Forelimb muscle (tissue), 1 donor: ENCODE measurements around the gene PGAM4. TPM values are rescaled to one million over a fixed set of nuclear protein-coding genes. Genes with fewer than 3 reads are reported as not detected.
"Not testable (repeated sequence)": the region's sequence is repeated elsewhere in the genome, so short reads cannot be mapped to it uniquely, and the experiment has no call there.

Experiments
- DNase-seq: peaks from one replicate; pipeline ENCODE4 v3.0.0-alpha.2; 2013; ENCODE audit warnings: low read depth
- polyA plus RNA-seq: library from polyadenylated mRNA; unstranded; fragments of 120-200 nt; gene quantifications from one replicate; pipeline ENCODE4 v1.2.1, GENCODE V29; 2013; ENCODE audit not compliant: insufficient read length

The PGAM4 gene
- polyA plus RNA-seq, result not detected

GRCh38 chrX:77969538-77969937 is at the start of gene PGAM4:
Gene PGAM4 (minus strand): TSS chrX:77969638. CDS start chrX:77969638, 0 bp downstream.
- DNase-seq, result no peak

GRCh38 chrX:78011846-78012245 is 42.4 kb upstream of the PGAM4 start:
- no peak for DNase-seq

DNA sequence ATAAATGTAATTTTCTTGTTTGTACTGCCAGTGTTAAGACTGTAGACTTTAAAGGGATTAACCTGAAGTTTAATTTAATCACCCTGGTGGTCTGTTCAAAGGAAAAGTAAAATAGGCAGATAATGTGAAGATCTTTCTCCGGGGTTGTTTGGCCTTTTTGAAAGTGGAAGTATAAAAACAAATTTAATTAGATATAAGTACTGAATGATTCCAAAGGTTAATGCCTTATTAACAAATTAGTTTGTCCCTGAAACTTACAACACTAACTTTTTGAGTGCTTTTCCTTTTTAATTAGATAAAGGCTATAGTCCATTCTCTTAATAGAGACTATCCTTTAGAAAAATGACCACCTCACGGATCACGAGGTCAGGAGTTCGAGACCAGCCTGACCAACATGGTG is 10.4 kb upstream of the PGAM4 start:
- no peak for DNase-seq

- DNase-seq, result no peak
These were observed 8.1 kb upstream of the PGAM4 start for GRCh38 chrX:77977518-77977917.

DNA sequence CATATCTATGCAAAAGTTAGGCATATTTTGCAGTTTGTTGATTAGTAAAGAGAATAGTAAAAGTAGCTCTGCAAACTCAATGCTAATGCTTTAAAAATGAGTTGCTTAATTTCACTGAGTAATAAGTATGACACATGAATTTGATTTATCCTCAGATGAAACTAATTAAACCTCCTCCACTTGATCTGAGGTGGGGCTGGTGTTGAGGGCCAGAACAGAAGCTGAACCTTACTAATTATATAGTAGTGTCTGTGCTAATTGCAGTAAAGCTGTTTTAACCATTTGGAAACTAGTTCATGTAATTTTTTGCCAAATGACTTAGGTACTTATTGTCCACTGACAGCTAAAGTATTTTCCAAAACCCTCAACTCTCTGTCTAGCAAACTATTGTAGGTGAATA is 7.7 kb upstream of the PGAM4 start:
- DNase-seq, result no peak

DNA sequence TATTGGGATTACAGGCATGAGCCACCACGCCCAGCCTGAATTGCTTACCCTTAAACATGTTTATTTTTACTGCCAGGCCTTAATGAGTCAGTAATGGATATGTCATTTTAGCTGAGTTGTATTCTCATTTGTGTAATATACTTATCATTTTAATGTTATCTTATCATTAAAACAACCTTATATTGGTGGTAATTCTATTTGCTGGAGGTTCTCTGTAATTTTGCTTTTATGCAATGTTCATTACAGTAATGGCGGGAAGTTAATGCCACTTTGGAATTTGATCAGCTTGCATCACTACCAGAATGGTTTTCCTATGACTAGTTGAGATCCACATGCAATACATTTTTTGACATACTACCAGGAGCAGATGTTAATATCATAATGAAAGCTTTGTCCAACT is 6.3 kb upstream of the PGAM4 start:
- no peak for DNase-seq

GRCh38 chrX:77967631-77968030 is 1.8 kb downstream of the PGAM4 start:
- DNase-seq, result no peak

GRCh38 chrX:77966361-77966760 is 3.1 kb downstream of the PGAM4 start:
- no peak for DNase-seq

- no peak for DNase-seq
These were observed 7.2 kb downstream of the PGAM4 start for GRCh38 chrX:77962068-77962902.

DNA sequence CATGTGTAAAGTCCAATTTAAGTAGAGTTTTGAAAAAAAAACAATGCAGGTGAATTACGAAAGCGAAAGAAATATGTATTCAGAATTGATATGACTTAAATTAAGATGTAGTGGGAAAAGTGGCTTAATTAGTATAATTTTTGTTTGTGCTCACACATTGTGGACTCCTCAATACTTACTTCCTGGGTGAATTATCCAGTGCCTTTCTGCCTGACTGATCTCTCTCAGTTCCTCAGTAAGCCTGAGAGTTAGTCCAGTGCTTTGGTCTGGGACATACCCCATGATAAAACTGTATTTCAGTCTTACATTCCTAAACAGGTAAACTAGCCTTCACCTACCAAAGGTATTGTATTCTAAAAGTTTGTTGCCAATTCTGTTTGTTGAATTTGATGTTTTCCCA is 8.4 kb downstream of the PGAM4 start:
- DNase-seq, result no peak

- no peak for DNase-seq
These were observed 8.9 kb downstream of the PGAM4 start for GRCh38 chrX:77960567-77960966.

DNA sequence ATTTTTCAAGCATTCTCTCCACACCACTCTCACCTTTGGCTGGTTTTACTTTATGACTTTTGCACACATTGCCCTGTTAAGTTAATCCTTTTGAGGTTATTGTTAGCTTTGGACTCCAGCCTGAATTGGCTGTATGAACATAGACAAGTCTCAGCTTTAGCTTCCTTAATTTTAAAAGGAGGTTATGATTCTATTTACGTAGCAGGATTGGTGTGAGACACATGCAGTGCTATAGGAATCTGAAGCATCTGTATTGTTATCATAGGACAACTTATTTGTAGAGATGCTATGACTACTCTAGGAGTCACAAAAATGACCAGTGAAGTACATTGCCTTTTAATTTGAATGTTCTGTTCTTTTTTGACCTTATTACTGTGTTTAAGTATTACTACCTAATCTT is 15.7 kb downstream of the PGAM4 start:
- no peak for DNase-seq

DNA sequence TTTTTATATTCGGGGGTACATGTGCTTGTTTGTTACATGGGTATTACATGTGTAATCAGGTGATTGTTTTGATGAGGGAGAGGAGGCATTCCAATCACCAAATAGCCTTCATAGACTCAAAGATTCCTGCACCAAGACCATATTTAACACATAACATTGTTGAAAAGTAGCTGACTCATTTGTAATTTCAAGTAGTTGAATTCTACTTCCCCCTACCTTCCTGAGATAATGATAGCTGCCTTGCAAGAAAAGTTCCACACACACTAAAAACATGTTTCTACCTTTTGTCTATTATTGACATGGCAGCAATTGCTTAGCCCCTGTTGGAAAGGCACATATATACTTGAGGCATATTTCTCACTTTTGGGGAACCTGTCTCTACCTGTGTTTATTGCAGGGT is 16.1 kb downstream of the PGAM4 start:
- DNase-seq, result no peak

DNA sequence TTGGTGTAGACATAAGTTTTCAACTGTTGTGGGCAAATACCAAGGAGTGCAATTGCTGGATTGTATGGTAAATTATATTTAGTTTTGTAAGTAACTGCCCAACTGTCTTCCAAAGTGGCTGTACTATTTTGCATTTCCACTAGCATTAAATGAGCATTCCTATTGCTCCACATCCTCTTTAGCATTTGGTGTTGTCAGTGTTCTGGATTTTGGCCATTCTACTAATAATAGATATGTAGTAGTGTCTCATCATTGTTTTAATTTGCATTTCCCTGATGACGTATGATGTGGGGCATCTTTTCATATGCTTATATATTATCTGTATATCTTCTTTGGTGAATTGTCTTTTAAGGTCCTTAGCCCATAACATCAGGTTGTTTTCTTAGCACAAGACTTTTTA is 17.3 kb downstream of the PGAM4 start:
- DNase-seq, result no peak

DNA sequence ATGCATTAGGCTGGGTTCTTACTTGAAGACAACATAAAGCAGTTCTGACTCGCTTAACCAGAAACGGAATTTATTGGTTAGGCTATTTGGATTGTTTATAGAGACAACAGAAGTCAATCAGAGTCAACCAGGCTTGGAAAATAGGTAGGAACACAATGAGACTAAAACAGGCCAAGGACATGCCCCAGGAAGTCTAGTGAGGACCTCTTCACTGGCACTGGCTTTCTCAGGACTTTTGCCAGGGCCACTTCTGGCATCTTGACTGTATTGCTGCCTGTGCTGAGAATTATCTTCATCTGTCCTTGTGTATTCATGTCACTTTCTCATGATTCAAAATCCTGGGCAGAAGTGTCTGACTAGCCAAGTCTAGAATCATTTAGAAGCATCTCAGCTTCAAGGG is 19.6 kb downstream of the PGAM4 start:
- no peak for DNase-seq

DNA sequence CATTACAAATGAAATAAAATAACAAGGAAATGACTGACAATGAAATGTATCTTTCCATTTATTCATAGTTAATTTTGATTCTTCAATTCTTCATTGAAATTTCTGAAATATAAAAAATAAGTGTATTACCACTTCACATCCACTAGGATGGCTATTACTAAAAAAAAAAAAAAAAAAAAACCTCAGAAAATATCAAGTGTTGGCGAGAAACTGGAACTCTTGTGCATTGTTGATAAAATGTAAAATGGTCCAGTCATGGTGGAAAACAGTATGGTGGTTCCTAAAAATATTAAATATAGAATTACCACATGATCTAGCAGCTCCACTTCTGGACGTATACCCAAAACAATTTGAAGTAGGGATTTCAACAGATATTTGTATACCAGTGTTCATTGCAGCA is 22.9 kb downstream of the PGAM4 start:
- no peak for DNase-seq

- DNase-seq, result no peak
These were observed 23.4 kb downstream of the PGAM4 start for GRCh38 chrX:77945910-77946545.

DNA sequence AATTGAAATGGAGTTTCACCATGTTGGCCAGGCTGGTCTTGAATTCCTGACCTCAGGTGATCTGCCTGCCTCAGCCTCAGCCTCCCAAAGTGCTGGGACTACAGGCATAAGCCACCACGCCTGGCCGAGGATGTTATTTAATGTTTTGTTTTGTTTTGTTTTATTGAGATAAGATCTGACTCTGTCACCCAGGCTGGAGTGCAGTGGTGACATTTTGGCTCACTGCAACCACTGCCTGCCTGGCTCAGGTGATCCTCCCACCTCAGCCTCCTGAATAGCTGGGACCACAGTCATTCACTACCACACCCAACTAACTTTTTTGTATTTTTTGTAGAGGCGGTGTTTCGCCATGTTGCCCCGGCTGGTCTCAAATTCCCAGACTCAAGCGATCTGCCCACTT is 24.4 kb downstream of the PGAM4 start:
- not testable (repeated sequence) for DNase-seq

DNA sequence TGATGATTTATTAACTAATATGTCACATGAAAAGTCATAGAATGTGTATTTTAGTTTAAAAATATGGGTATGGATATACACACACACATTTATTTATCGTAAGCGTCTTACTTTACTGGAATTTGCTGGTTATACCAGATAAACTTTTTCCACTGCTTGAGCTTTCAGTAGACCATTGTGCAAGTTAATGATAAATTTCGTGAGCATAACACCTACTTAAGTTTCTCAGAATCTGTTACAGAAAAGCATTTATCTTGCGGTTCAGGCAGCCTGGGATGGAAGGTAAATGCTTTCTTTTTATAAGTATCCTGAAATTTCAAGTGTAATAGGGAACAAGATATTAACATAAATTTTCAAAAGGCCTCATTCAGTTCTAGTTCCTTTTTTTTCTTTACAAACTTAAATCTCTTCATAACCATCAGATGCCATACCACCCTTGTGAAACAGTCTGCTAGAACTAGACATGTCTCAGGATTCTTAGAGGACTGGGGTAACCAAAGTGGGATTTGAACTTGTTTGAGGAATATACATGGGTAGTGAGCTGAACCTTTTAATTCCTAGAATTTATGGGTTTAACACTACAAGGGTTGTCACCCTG is 31.3 kb downstream of the PGAM4 start:
- DNase-seq, result no peak

GRCh38 chrX:77937291-77937690 is 32.1 kb downstream of the PGAM4 start:
- no peak for DNase-seq

DNA sequence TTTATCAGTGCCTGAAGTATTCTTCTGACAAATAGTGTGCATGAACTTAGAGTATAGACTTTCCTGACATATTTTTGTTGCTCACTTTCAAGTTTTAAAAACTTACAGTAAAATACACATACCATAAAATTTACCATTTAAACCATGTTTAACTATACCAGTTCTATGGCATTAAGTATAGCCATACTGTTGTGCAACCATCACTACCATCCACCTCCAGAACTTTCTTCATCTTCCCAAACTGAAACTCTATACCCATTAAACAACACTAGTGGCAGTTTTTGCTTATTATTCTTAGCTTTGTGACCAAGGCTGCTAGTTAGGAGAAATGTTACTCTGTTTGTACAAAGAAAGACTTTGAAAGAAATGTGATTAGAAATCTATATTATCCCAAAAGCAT is 33.1 kb downstream of the PGAM4 start:
- DNase-seq, result no peak

DNA sequence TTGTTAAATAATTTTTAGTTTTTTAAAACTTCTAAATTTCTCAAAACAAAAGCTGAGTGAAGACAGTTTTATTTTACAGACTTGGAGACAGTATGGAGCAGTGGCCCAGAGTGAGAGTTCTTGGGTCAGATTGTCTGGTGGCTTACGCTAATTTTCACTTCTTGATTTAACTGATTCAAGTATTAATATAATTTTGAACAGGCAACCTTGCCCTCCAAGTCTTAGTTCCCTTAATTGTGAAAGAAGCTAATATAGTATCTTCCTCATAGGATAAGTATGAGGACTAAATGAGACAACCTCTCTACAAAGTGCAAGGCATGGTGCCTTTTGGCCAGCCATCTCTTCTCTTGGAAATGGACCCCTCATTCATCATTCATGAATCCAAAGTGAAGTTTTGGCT is 33.6 kb downstream of the PGAM4 start:
- DNase-seq, result no peak

DNA sequence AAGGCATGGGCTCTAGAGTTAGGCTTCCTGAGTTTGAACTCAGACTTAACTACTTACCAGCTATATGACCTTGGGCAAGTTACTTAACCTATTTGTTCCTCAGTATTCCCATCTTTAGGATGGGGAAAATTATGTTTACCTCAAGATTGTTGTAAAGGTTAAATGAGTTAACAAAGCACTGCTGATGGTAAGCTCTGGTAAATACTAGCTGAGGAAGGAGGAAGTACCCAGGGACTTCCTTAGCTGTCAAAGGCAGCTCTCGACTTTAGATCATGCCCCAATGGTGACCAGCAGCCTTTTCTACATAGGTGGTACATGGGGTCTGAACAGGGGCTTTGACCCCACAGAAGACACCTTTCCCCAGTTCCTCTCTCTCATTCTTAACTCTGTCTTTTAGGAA is 38.9 kb downstream of the PGAM4 start:
- DNase-seq, result no peak
